Cardiac muscle cell (in vitro differentiated cells and primary cell): ENCODE measurements around the gene CDC25A. TPM values are rescaled to one million over a fixed set of nuclear protein-coding genes. Genes with fewer than 3 reads are reported as not detected.

ENCODE experiments used
- DNase-seq, 2 donors: peaks; one replicate each; pipeline versions ENCODE4 v3.0.0 to v3.0.0-alpha.2; 2010 to 2017; ENCODE audit warnings: low read depth in 1 of 2, low spot score in 1 of 2
- H3K27ac ChIP-seq: fragments of 200-600 bp; sonication (generic); 2 replicates; pipeline ENCODE4 v1.5.1; 2016
- H3K27me3 ChIP-seq: fragments of 200-600 bp; sonication (generic); 2 replicates; pipeline ENCODE4 v1.6.0; 2016; ENCODE audit warnings: control low read depth
- H3K36me3 ChIP-seq: fragments of 200-600 bp; sonication (generic); 2 replicates; pipeline ENCODE4 v1.5.1; 2016; ENCODE audit warnings: control low read depth
- H3K4me1 ChIP-seq: fragments of 200-600 bp; sonication (generic); 2 replicates; pipeline ENCODE4 v1.8.1; 2017; ENCODE audit warnings: low read depth, mild to moderate bottlenecking, mixed run types
- H3K4me3 ChIP-seq: fragments of 200-600 bp; sonication (generic); 2 replicates; pipeline ENCODE4 v1.5.1; 2016; ENCODE audit warnings: mild to moderate bottlenecking
- H3K9me3 ChIP-seq: fragments of 200-600 bp; sonication (generic); 2 replicates; pipeline ENCODE4 v1.5.1; 2017; ENCODE audit warnings: low read depth, mild to moderate bottlenecking, control low read depth
- CTCF ChIP-seq: IDR thresholded peaks from 2 replicates; pipeline ENCODE4 v1.5.1; 2012; ENCODE audit warnings: low read depth, mild to moderate bottlenecking, low read length
- polyA plus RNA-seq: library from polyadenylated mRNA; unstranded; fragments of >200 nt; fragmentation: Nextera tagmentation; extraction: Ambion mirVana; gene quantifications from 2 replicates; pipeline ENCODE4 v1.2.1, GENCODE V29; 2016
- total RNA-seq: library from RNA; depleted of rRNA; stranded (reverse); fragments of >200 nt; gene quantifications from 2 replicates; pipeline ENCODE4 v1.2.3, GENCODE V29; 2016

Gene CDC25A
- total and polyA plus RNA-seq, 2 experiments from 2014 or later, result 12.6 to 12.8 TPM

GRCh38 chr3:48209445-48209844, 21.2 kb upstream of the CDC25A start:
- no peaks in the 10 kb centered on the region for H3K36me3 ChIP-seq
- no peaks in the 10 kb centered on the region for H3K4me1 ChIP-seq
- no peaks in the 10 kb centered on the region for H3K9me3 ChIP-seq
- no peak overlapping the region for H3K27ac ChIP-seq
- no peak for DNase-seq
- no peaks in the 10 kb centered on the region for H3K27me3 ChIP-seq
- H3K4me3 ChIP-seq, result no peak overlapping the region
- no peak for TF ChIP-seq CTCF

GRCh38 chr3:48208076-48208475, 19.9 kb upstream of the CDC25A start:
- no peaks in the 10 kb centered on the region for H3K4me1 ChIP-seq
- no peaks in the 10 kb centered on the region for H3K9me3 ChIP-seq

GRCh38 chr3:48202632-48203031, 14.4 kb upstream of the CDC25A start:
- Histone ChIP-seq H3K4me1 (no peaks in the 10 kb centered on the region), H3K27ac (no peak overlapping the region), H3K27me3 (no peaks in the 10 kb centered on the region), H3K36me3 (no peaks in the 10 kb centered on the region), H3K4me3 (no peak overlapping the region), H3K9me3 (no peaks in the 10 kb centered on the region)
- no peak for TF ChIP-seq CTCF
- no peak for DNase-seq

More at GRCh38 chr3:48208076-48208475, 19.9 kb upstream of the CDC25A start:
- TF ChIP-seq CTCF, result no peak
- no peak overlapping the region for H3K27ac ChIP-seq
- no peak for DNase-seq
- H3K36me3 ChIP-seq, result no peaks in the 10 kb centered on the region
- no peaks in the 10 kb centered on the region for H3K27me3 ChIP-seq
- no peak overlapping the region for H3K4me3 ChIP-seq

- Histone ChIP-seq H3K4me3 (no peak overlapping the region), H3K36me3 (no peaks in the 10 kb centered on the region), H3K27ac (no peak overlapping the region), H3K4me1 (no peaks in the 10 kb centered on the region), H3K9me3 (no peaks in the 10 kb centered on the region), H3K27me3 (no peaks in the 10 kb centered on the region)
- DNase-seq, result no peak
- no peak for TF ChIP-seq CTCF
These were observed 10.9 kb upstream of the CDC25A start for GRCh38 chr3:48199117-48199516.

- Histone ChIP-seq H3K9me3 (no peaks in the 10 kb centered on the region), H3K4me3 (no peak overlapping the region), H3K36me3 (no peaks in the 10 kb centered on the region), H3K27me3 (no peaks in the 10 kb centered on the region), H3K4me1 (no peaks in the 10 kb centered on the region), H3K27ac (no peak overlapping the region)
- DNase-seq, result no peak
- no peak for TF ChIP-seq CTCF
These were observed 8.4 kb upstream of the CDC25A start for GRCh38 chr3:48196611-48197010.
